ENCODE measurements around the gene THTPA. TPM values are rescaled to one million over a fixed set of nuclear protein-coding genes. Genes with fewer than 3 reads are reported as not detected.

Gene THTPA
- total RNA-seq, 2 donors from 2014 or later = 7.3 to 8.7 TPM

DNA sequence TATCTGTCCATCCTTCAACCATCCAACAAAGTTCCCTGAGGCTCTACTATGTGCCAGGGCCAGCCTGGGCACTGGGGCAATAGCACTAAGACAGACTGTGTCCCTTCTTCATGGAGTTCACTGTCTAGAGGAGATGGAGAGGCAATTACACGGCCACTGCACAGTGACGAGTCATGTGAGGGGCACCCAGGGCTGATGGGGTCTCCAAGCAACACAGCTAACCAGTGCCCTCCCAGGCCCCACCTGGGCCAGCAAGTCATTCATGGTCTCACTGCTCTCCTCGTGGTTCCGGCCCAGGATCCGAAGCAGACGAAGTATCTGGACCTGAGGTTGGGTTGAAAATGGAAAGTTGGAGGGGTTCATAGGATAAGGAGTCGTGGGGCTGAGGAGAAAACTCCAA is 8.8 kb downstream of the THTPA start:
- no peak overlapping the region for H3K4me3 Mint-ChIP-seq
- no peaks in the 10 kb centered on the region for H3K27me3 Mint-ChIP-seq
- peaks cover 78% of the 10 kb centered on the region for H3K36me3 Mint-ChIP-seq (ENCODE audit: low read depth)
- peak overlapping the region; percentile 63 for H3K27ac Mint-ChIP-seq
- ATAC-seq (replicated peaks) = no peak
- H3K9me3 Mint-ChIP-seq = no peaks in the 10 kb centered on the region
- H3K4me1 Mint-ChIP-seq = peaks cover 30% of the 10 kb centered on the region

DNA sequence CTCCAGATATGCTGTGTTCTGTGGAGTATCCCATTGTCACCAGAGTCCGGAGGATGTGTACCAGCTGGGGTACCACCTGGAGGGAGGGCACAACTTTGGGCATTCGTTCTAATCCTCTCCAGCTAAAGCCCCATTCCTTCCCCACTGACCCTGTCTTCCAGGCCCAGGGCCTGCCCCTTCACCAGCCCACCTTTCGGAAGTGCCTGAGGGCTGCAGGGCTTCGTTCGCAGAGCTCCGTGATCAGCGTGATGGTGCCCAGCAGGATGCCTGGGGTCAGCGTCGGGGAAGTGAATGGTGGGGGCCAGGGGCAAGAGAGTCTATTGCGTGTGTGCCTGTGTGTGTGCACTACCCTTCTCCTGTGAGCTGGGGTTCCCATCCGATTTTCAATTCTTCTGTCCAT is 9.6 kb downstream of the THTPA start:
- peaks cover 71% of the 10 kb centered on the region for H3K36me3 Mint-ChIP-seq (ENCODE audit: low read depth)
- no peak overlapping the region for H3K27ac Mint-ChIP-seq
- no peaks in the 10 kb centered on the region for H3K9me3 Mint-ChIP-seq
- H3K4me3 Mint-ChIP-seq = peak overlapping the region; percentile 11
- no peaks in the 10 kb centered on the region for H3K27me3 Mint-ChIP-seq
- ATAC-seq (replicated peaks) = no peak
- H3K4me1 Mint-ChIP-seq = peaks cover 26% of the 10 kb centered on the region

DNA sequence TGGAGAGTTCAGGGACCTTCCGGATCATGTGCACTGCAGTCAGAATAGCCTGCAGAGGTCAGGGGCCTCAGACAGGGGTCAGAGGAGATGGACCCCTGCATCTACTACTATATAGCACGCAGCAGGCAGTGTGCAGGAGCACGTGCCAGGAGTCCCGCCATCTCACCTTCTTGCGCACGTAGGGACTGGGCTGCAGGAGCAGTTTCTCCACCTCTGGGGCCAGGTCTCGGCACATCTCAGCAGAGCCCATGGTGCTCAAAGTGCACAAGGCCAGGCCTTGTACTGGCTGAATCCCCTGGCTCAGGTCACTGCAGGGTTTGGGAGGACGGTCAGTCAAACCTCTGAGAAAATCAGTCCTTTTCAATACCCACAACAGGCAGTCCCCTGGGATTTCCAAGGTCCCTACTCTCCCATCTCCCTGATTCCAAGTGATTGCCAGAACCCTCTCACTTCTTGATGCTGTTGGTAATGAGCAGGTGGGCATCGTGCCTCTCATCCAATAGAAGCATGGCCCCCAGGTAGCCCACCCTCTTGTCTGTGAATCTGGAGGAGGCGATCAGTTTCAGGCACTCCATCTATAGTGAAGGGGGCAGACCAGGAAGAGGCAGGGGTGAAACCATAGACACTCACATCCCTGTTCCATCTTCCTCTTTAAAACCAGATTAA is 10.2 kb downstream of the THTPA start:
- H3K36me3 Mint-ChIP-seq (ENCODE audit: low read depth) = peaks cover 65% of the 10 kb centered on the region
- no peaks in the 10 kb centered on the region for H3K9me3 Mint-ChIP-seq
- no peaks in the 10 kb centered on the region for H3K27me3 Mint-ChIP-seq
- peaks cover 26% of the 10 kb centered on the region for H3K4me1 Mint-ChIP-seq
- H3K27ac Mint-ChIP-seq = peak overlapping the region; percentile 98
- peak overlapping the region; percentile 98 for H3K4me3 Mint-ChIP-seq
- ATAC-seq (replicated peaks) = no peak

GRCh38 chr14:23566778-23567185 is 10.7 kb downstream of the THTPA start:
- Mint-ChIP-seq H3K4me1 (peaks cover 22% of the 10 kb centered on the region), H3K27me3 (no peaks in the 10 kb centered on the region), H3K27ac (peak overlapping the region; percentile 98), H3K4me3 (peak overlapping the region; percentile 98), H3K9me3 (no peaks in the 10 kb centered on the region), H3K36me3 (ENCODE audit: low read depth) (peaks cover 59% of the 10 kb centered on the region)
- no peak for ATAC-seq (replicated peaks)

- Mint-ChIP-seq H3K27me3 (peaks cover 5% of the 10 kb centered on the region), H3K27ac (peak within 1 kb of the TSS; percentile 98), H3K4me3 (peak within 1 kb of the TSS; percentile 98), H3K36me3 (ENCODE audit: low read depth) (peaks cover 53% of the 10 kb centered on the region), H3K9me3 (no peaks in the 10 kb centered on the region), H3K4me1 (peaks cover 25% of the 10 kb centered on the region)
- ATAC-seq (replicated peaks) = peak; percentile 99
Observed at GRCh38 chr14:23567186-23568020, 11.3 kb downstream of the THTPA start, which contains the start of gene AP1G2. TSS of gene AP1G2 (minus strand) at chr14:23567791. CDS start at chr14:23567314, 477 bp downstream.

DNA sequence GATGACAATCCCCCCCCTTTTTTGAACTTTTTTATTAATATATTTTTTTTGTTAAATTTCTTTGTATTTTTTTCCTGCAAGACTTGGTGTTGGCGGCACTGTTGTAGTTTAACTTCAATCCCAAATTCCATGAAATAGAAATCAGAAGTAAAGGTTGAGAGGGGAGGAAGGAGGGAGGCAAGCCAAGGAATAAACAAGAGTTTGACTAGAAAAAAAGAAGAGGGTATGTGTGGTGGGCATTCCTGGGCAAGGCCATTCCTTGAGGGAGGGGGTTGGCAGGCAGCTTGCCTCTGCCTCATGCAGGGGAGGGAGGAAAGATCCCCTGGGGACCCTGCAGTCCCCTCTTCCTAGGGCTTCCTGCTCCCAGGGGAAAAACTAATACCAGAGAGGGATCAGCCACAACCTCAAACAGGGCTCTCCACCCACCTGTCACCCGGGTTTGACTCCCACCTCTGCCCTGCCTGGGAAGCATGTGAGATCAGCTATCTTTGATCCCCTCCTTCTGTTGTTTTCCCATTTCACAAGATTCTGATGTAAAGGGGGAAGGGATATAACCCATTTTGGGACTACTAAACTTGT is 12.0 kb downstream of the THTPA start:
- H3K36me3 Mint-ChIP-seq (ENCODE audit: low read depth) = peaks cover 46% of the 10 kb centered on the region
- peaks cover 20% of the 10 kb centered on the region for H3K4me1 Mint-ChIP-seq
- no peak for ATAC-seq (replicated peaks)

DNA sequence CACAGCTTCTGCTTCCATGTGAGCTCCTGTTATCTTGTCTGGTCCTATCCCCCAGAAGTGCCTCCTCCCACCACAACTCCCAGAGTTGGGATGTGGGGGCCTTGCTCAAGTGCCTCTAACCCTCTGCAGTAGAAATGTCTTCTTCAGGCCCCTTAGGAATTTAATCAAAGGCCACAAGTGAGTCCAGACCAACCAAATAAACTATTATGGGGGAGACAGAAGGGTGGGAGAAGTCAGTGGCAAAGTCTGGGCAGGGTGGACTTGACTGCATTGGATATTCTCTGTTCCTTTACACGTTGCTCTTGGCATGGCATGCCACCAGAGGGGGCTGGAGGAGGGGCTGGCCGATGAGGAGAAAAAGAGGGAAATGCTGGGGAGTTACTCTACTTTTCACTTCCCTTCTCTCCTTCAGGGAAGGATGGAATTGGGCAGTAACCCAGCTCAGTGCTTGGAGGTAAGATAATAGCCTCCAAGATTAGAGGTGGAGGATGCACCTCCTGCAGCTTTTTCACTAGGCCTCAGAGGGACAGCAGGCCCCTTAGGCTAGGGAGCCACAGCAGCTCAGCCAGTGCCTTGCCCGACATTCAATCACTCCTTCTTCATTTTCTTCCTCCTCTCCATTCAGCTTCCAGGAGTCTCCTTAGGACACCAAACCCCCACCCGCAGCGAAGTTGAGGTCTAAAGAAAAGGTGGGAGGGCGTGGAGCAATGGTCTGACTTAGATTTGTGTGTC is 12.7 kb downstream of the THTPA start:
- peaks cover 10% of the 10 kb centered on the region for H3K27me3 Mint-ChIP-seq
- no peaks in the 10 kb centered on the region for H3K9me3 Mint-ChIP-seq
- no peak for ATAC-seq (replicated peaks)
- H3K4me3 Mint-ChIP-seq = peak overlapping the region; percentile 98
- H3K36me3 Mint-ChIP-seq (ENCODE audit: low read depth) = peaks cover 39% of the 10 kb centered on the region
- peak overlapping the region; percentile 98 for H3K27ac Mint-ChIP-seq
- H3K4me1 Mint-ChIP-seq = peaks cover 19% of the 10 kb centered on the region

More for the DNA sequence above, 12.0 kb downstream of the THTPA start:
- peak overlapping the region; percentile 98 for H3K27ac Mint-ChIP-seq
- peaks cover 9% of the 10 kb centered on the region for H3K27me3 Mint-ChIP-seq
- H3K4me3 Mint-ChIP-seq = peak overlapping the region; percentile 98
- no peaks in the 10 kb centered on the region for H3K9me3 Mint-ChIP-seq

- Mint-ChIP-seq H3K27me3 (peaks cover 12% of the 10 kb centered on the region), H3K4me1 (peaks cover 19% of the 10 kb centered on the region), H3K36me3 (ENCODE audit: low read depth) (peaks cover 31% of the 10 kb centered on the region), H3K4me3 (no peak overlapping the region), H3K9me3 (no peaks in the 10 kb centered on the region), H3K27ac (peak overlapping the region; percentile 98)
- no peak for ATAC-seq (replicated peaks)
Observed at GRCh38 chr14:23569443-23570151, 13.5 kb downstream of the THTPA start.

- H3K36me3 Mint-ChIP-seq (ENCODE audit: low read depth) = peaks cover 18% of the 10 kb centered on the region
- no peak for ATAC-seq (replicated peaks)
- no peak overlapping the region for H3K27ac Mint-ChIP-seq
- peaks cover 19% of the 10 kb centered on the region for H3K4me1 Mint-ChIP-seq
- H3K4me3 Mint-ChIP-seq = no peak overlapping the region
- H3K27me3 Mint-ChIP-seq = peaks cover 16% of the 10 kb centered on the region
- no peaks in the 10 kb centered on the region for H3K9me3 Mint-ChIP-seq
Observed at GRCh38 chr14:23570806-23571483, 14.9 kb downstream of the THTPA start.

- no peak for ATAC-seq (replicated peaks)
- H3K4me3 Mint-ChIP-seq = no peak overlapping the region
- peak overlapping the region; percentile 46 for H3K27ac Mint-ChIP-seq
- no peaks in the 10 kb centered on the region for H3K9me3 Mint-ChIP-seq
- H3K27me3 Mint-ChIP-seq = peaks cover 23% of the 10 kb centered on the region
- peaks cover 25% of the 10 kb centered on the region for H3K4me1 Mint-ChIP-seq
- H3K36me3 Mint-ChIP-seq (ENCODE audit: low read depth) = peaks cover 15% of the 10 kb centered on the region
Observed at GRCh38 chr14:23571701-23572523, 15.8 kb downstream of the THTPA start.

- peak overlapping the region; percentile 9 for H3K27ac Mint-ChIP-seq
- H3K4me3 Mint-ChIP-seq = no peak overlapping the region
- no peaks in the 10 kb centered on the region for H3K9me3 Mint-ChIP-seq
- peaks cover 25% of the 10 kb centered on the region for H3K4me1 Mint-ChIP-seq
- peaks cover 23% of the 10 kb centered on the region for H3K27me3 Mint-ChIP-seq
- H3K36me3 Mint-ChIP-seq (ENCODE audit: low read depth) = peaks cover 10% of the 10 kb centered on the region
- no peak for ATAC-seq (replicated peaks)
Observed at GRCh38 chr14:23572524-23572828, 16.4 kb downstream of the THTPA start.

- no peak for ATAC-seq (replicated peaks)
- peak overlapping the region; percentile 9 for H3K27ac Mint-ChIP-seq
- peaks cover 22% of the 10 kb centered on the region for H3K4me1 Mint-ChIP-seq
- H3K27me3 Mint-ChIP-seq = peaks cover 23% of the 10 kb centered on the region
- H3K9me3 Mint-ChIP-seq = no peaks in the 10 kb centered on the region
- H3K36me3 Mint-ChIP-seq (ENCODE audit: low read depth) = peaks cover 6% of the 10 kb centered on the region
- no peak overlapping the region for H3K4me3 Mint-ChIP-seq
Observed at GRCh38 chr14:23572836-23573235, 16.8 kb downstream of the THTPA start.
